ENCODE results near the gene PRKAG2.
A peak's percentile ranks its signal among the peaks of the same experiment; 100 is the strongest.

DNA sequence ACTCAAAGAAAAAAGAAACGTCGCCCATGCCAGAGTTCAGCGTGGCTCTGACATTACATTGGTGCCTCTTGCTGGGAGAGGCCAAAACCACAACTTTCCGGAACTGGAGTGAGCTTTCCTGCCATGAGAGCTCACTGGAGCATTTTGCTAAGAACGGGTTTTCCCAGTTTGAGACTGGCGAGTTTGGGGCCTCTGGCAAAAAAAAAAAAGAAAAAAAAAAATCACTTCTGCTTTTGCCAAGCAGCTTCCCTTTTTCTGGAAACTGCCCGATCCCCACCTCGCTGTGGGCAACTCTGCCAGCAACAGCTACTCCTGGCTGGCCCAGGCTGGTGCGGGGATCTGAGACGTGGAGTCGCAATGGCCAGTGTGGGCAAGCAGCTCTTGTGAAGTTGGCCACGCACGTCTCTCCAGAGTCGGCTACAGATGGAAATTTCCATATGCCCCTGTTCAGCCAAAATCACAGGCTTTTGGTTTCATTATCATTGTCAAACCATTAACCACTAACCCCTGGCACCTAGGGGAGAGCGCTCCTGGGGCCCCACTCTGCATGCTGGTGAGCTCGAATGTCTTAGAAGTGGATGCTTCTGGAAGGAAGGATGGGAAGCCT, 25.7 kb downstream of the PRKAG2 start:
- TF ChIP-seq POLR2AphosphoS5 (IDR thresholded peaks at IDR 0.05) (peak in 1 of 3 donors; percentile 34), POLR2A (IDR thresholded peaks at IDR 0.05) (no peak)
- TF ChIP-seq, protein P1, sequence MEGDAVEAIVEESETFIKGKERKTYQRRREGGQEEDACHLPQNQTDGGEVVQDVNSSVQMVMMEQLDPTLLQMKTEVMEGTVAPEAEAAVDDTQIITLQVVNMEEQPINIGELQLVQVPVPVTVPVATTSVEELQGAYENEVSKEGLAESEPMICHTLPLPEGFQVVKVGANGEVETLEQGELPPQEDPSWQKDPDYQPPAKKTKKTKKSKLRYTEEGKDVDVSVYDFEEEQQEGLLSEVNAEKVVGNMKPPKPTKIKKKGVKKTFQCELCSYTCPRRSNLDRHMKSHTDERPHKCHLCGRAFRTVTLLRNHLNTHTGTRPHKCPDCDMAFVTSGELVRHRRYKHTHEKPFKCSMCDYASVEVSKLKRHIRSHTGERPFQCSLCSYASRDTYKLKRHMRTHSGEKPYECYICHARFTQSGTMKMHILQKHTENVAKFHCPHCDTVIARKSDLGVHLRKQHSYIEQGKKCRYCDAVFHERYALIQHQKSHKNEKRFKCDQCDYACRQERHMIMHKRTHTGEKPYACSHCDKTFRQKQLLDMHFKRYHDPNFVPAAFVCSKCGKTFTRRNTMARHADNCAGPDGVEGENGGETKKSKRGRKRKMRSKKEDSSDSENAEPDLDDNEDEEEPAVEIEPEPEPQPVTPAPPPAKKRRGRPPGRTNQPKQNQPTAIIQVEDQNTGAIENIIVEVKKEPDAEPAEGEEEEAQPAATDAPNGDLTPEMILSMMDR (IDR thresholded peaks at IDR 0.05 in 8 of 11, conservative IDR thresholded peaks at IDR 0.05 in 3 of 11) = no peak
